BLaER1 treated with 17β-estradiol and CSF1 and Interleukin-3, amounts not matched to agents 10 nM and 100 nM (cell line): ENCODE data around the gene TENM4.

Experiments used
- H3K27ac ChIP-seq, 11 experiments: shearing (Covaris generic); formaldehyde crosslinking; 2 replicates each; pipeline ENCODE4 v1.8.1; 2022
- H3K27me3 ChIP-seq, 11 experiments: shearing (Covaris generic); formaldehyde crosslinking; 2 replicates each; pipeline ENCODE4 v1.8.1; 2022
- H3K36me3 ChIP-seq, 11 experiments: shearing (Covaris generic); formaldehyde crosslinking; 2 replicates each; pipeline ENCODE4 v1.8.1; 2022
- H3K4me1 ChIP-seq, 10 experiments: shearing (Covaris generic); formaldehyde crosslinking; 2 replicates each; pipeline ENCODE4 v1.8.1; 2022
- H3K4me2 ChIP-seq, 11 experiments: shearing (Covaris generic); formaldehyde crosslinking; 2 replicates each; pipeline ENCODE4 v1.8.1; 2022
- H3K4me3 ChIP-seq, 10 experiments: shearing (Covaris generic); formaldehyde crosslinking; 2 replicates each; pipeline ENCODE4 v1.8.1; 2022
- H3K9ac ChIP-seq, 11 experiments: shearing (Covaris generic); formaldehyde crosslinking; 2 replicates each; pipeline ENCODE4 v1.8.1; 2022
- H3K9me3 ChIP-seq, 11 experiments: shearing (Covaris generic); formaldehyde crosslinking; replicated peaks in 1 of 11; 2 replicates each; pipeline ENCODE4 v1.8.1; 2022
- H4K20me1 ChIP-seq, 11 experiments: shearing (Covaris generic); formaldehyde crosslinking; 2 replicates each; pipeline ENCODE4 v1.8.1; 2022
- Cebpa-rat ChIP-seq, 11 experiments: shearing (Covaris generic); IDR thresholded peaks; 2 replicates each; pipeline ENCODE4 v1.8.1; 2022

TENM4 gene

GRCh38 chr11:78767027-78767932 lies 673.5 kb downstream of the TENM4 start:
- peaks cover 0 to 23% (median 7%) of the 10 kb centered on the region in 11 experiments; a peak in 7 of 22 replicates for H3K36me3 ChIP-seq
- H3K27me3 ChIP-seq: no peaks in the 10 kb centered on the region
- TF ChIP-seq Cebpa-rat (IDR thresholded peaks at IDR 0.05): no peak
- H4K20me1 ChIP-seq: no peaks in the 10 kb centered on the region
- H3K9me3 ChIP-seq: peaks cover 0 to 9% (median 0%) of the 10 kb centered on the region in 11 experiments; a peak in 4 of 22 replicates
- H3K27ac ChIP-seq: no peak overlapping the region
- peaks cover 0 to 16% (median 13%) of the 10 kb centered on the region in 10 experiments; a peak in 15 of 20 replicates for H3K4me1 ChIP-seq
- H3K4me3 ChIP-seq: no peak overlapping the region
- no peak overlapping the region; a peak in 1 of 22 replicates for H3K4me2 ChIP-seq
- no peak overlapping the region for H3K9ac ChIP-seq

GRCh38 chr11:78764946-78765345 lies 675.9 kb downstream of the TENM4 start:
- H3K27me3 ChIP-seq: no peaks in the 10 kb centered on the region
- no peaks in the 10 kb centered on the region for H4K20me1 ChIP-seq
- peaks cover 0 to 13% (median 1%) of the 10 kb centered on the region in 11 experiments; a peak in 5 of 22 replicates for H3K36me3 ChIP-seq
- H3K27ac ChIP-seq: no peak overlapping the region
- H3K4me1 ChIP-seq: peaks cover 0 to 16% (median 13%) of the 10 kb centered on the region in 10 experiments; a peak in 15 of 20 replicates
- no peak overlapping the region for H3K4me2 ChIP-seq
- H3K9me3 ChIP-seq: peaks cover 0 to 5% (median 0%) of the 10 kb centered on the region in 11 experiments; a peak in 4 of 22 replicates
- no peak for TF ChIP-seq Cebpa-rat (IDR thresholded peaks at IDR 0.05)
- H3K4me3 ChIP-seq: no peak overlapping the region
- H3K9ac ChIP-seq: no peak overlapping the region

GRCh38 chr11:78763664-78764063 lies 677.2 kb downstream of the TENM4 start:
- no peaks in the 10 kb centered on the region for H4K20me1 ChIP-seq
- H3K9ac ChIP-seq: no peak overlapping the region
- H3K9me3 ChIP-seq: no peaks in the 10 kb centered on the region
- H3K36me3 ChIP-seq: peaks cover 0 to 7% (median 0%) of the 10 kb centered on the region in 11 experiments; a peak in 3 of 22 replicates
- no peak for TF ChIP-seq Cebpa-rat (IDR thresholded peaks at IDR 0.05)
- H3K27me3 ChIP-seq: no peaks in the 10 kb centered on the region
- H3K4me3 ChIP-seq: no peak overlapping the region
- H3K4me1 ChIP-seq: peaks cover 0 to 8% (median 7%) of the 10 kb centered on the region in 10 experiments; a peak in 15 of 20 replicates
- no peak overlapping the region for H3K27ac ChIP-seq
- no peak overlapping the region for H3K4me2 ChIP-seq

GRCh38 chr11:78762105-78762504 lies 678.7 kb downstream of the TENM4 start:
- H3K9ac ChIP-seq: no peak overlapping the region
- H3K4me3 ChIP-seq: no peak overlapping the region
- H3K4me1 ChIP-seq: no peaks in the 10 kb centered on the region
- H3K27ac ChIP-seq: no peak overlapping the region
- no peaks in the 10 kb centered on the region for H3K27me3 ChIP-seq
- H3K4me2 ChIP-seq: no peak overlapping the region
- no peaks in the 10 kb centered on the region for H4K20me1 ChIP-seq
- no peaks in the 10 kb centered on the region for H3K9me3 ChIP-seq
- peaks cover 0 to 5% (median 0%) of the 10 kb centered on the region in 11 experiments; a peak in 5 of 22 replicates for H3K36me3 ChIP-seq
- TF ChIP-seq Cebpa-rat (IDR thresholded peaks at IDR 0.05): no peak

GRCh38 chr11:78759071-78759470 lies 681.8 kb downstream of the TENM4 start:
- H4K20me1 ChIP-seq: no peaks in the 10 kb centered on the region
- H3K27me3 ChIP-seq: no peaks in the 10 kb centered on the region
- peaks cover 0 to 21% (median 0%) of the 10 kb centered on the region in 11 experiments; a peak in 6 of 22 replicates for H3K36me3 ChIP-seq

GRCh38 chr11:78753297-78753696 lies 687.5 kb downstream of the TENM4 start:
- H3K9ac ChIP-seq: no peak overlapping the region
- H3K4me2 ChIP-seq: no peak overlapping the region

More at GRCh38 chr11:78759071-78759470, 681.8 kb downstream of the TENM4 start:
- no peak overlapping the region for H3K4me2 ChIP-seq
- H3K4me1 ChIP-seq: no peaks in the 10 kb centered on the region
- TF ChIP-seq Cebpa-rat (IDR thresholded peaks at IDR 0.05): no peak
- H3K27ac ChIP-seq: no peak overlapping the region
- H3K4me3 ChIP-seq: no peak overlapping the region
- H3K9me3 ChIP-seq: no peaks in the 10 kb centered on the region
- H3K9ac ChIP-seq: no peak overlapping the region

GRCh38 chr11:78752494-78752893 lies 688.3 kb downstream of the TENM4 start:
- Histone ChIP-seq H3K9ac (no peak overlapping the region), H3K27ac (no peak overlapping the region), H4K20me1 (no peaks in the 10 kb centered on the region), H3K9me3 (no peaks in the 10 kb centered on the region), H3K4me2 (no peak overlapping the region), H3K4me3 (no peak overlapping the region), H3K36me3 (peaks cover 0 to 18% (median 0%) of the 10 kb centered on the region in 11 experiments; a peak in 6 of 22 replicates), H3K4me1 (peaks cover 0 to 10% (median 0%) of the 10 kb centered on the region in 10 experiments; a peak in 4 of 20 replicates), H3K27me3 (no peaks in the 10 kb centered on the region)
- no peak for TF ChIP-seq Cebpa-rat (IDR thresholded peaks at IDR 0.05)

More at GRCh38 chr11:78753297-78753696, 687.5 kb downstream of the TENM4 start:
- Histone ChIP-seq H3K4me3 (no peak overlapping the region), H4K20me1 (no peaks in the 10 kb centered on the region), H3K4me1 (peaks cover 0 to 10% (median 0%) of the 10 kb centered on the region in 10 experiments; a peak in 4 of 20 replicates), H3K9me3 (no peaks in the 10 kb centered on the region), H3K27ac (no peak overlapping the region), H3K36me3 (peaks cover 0 to 21% (median 0%) of the 10 kb centered on the region in 11 experiments; a peak in 6 of 22 replicates), H3K27me3 (no peaks in the 10 kb centered on the region)
- no peak for TF ChIP-seq Cebpa-rat (IDR thresholded peaks at IDR 0.05)

- no peak overlapping the region for H3K9ac ChIP-seq
- H3K4me1 ChIP-seq: peaks cover 0 to 10% (median 0%) of the 10 kb centered on the region in 10 experiments; a peak in 4 of 20 replicates
- no peak overlapping the region for H3K27ac ChIP-seq
- H3K27me3 ChIP-seq: no peaks in the 10 kb centered on the region
- no peak for TF ChIP-seq Cebpa-rat (IDR thresholded peaks at IDR 0.05)
- no peaks in the 10 kb centered on the region for H3K36me3 ChIP-seq
- H3K9me3 ChIP-seq: no peaks in the 10 kb centered on the region
- H3K4me2 ChIP-seq: peak overlapping the region in 3 of 11 experiments; percentile 4 to 12 (median 10); a peak in 2 of 22 replicates
- no peaks in the 10 kb centered on the region for H4K20me1 ChIP-seq
- no peak overlapping the region for H3K4me3 ChIP-seq
Observed at GRCh38 chr11:78748918-78749690, 691.7 kb downstream of the TENM4 start.

- Histone ChIP-seq H3K4me2 (no peak overlapping the region), H3K4me1 (peaks cover 0 to 9% (median 0%) of the 10 kb centered on the region in 10 experiments; a peak in 4 of 20 replicates), H3K36me3 (no peaks in the 10 kb centered on the region), H3K4me3 (no peak overlapping the region), H3K27ac (no peak overlapping the region), H4K20me1 (no peaks in the 10 kb centered on the region), H3K9ac (no peak overlapping the region), H3K9me3 (no peaks in the 10 kb centered on the region), H3K27me3 (no peaks in the 10 kb centered on the region)
- no peak for TF ChIP-seq Cebpa-rat (IDR thresholded peaks at IDR 0.05)
Observed at GRCh38 chr11:78744949-78745348, 695.9 kb downstream of the TENM4 start.
